ENCODE data around the gene BORCS6. TPM values are rescaled to one million over a fixed set of nuclear protein-coding genes. Genes with fewer than 3 reads are reported as not detected.

Gene BORCS6
- total and polyA plus RNA-seq, 11 donors, result 5.1 to 13.5 (median 8.1) TPM

- DNase-seq (peak; percentile 69 to 77 (median 75)), ATAC-seq (peak in 3 of 4 donors; percentile 4 to 11 (median 5))
- WGBS, 4 donors, result 7 to 11% (median 9%) methylated on average over 32 of the region's 32 CpGs
- Histone ChIP-seq H3K27ac (peak overlapping the region in 11 of 12 donors; percentile 24 to 79 (median 68)), H3K4me1 (peaks cover 0 to 28% (median 14%) of the 10 kb centered on the region in 12 donors), H3K36me3 (peaks cover under 1 to 46% (median 44%) of the 10 kb centered on the region in 9 donors), H3K9me3 (no peaks in the 10 kb centered on the region), H3K4me3 (peak overlapping the region in 10 of 12 donors; percentile 17 to 55 (median 44)), H3K27me3 (no peaks in the 10 kb centered on the region)
- peak in 1 of 2 donors; percentile 20 for TF ChIP-seq POLR2A (IDR thresholded peaks at IDR 0.05)
- TF ChIP-seq CTCF (IDR thresholded peaks at IDR 0.05), result no peak
- intact Hi-C loops (cut with DNase I), result loop anchor here in 2 of 10 donors (10.0 kb wide), 2 partner anchors 102 to 148 kb away; partner anchors contain the start of genes HES7 (in 1 of the 2) and KRABD2 (in 1 of the 2)
These were observed 36.7 kb upstream of the BORCS6 start for GRCh38 chr17:8226536-8227237.

- no peak for ATAC-seq
- WGBS, 4 donors, result 49 to 59% (median 53%) methylated on average over 20 of the region's 20 CpGs
These were observed 36.0 kb upstream of the BORCS6 start for GRCh38 chr17:8225813-8226535.

GRCh38 chr17:8224891-8225812 is 35.2 kb upstream of the BORCS6 start:
- TF ChIP-seq POLR2A (IDR thresholded peaks at IDR 0.05), result no peak
- Histone ChIP-seq H3K4me1 (peaks cover 0 to 31% (median 14%) of the 10 kb centered on the region in 12 donors), H3K9me3 (no peaks in the 10 kb centered on the region), H3K27me3 (no peaks in the 10 kb centered on the region), H3K36me3 (peaks cover 0 to 31% (median 29%) of the 10 kb centered on the region in 9 donors), H3K27ac (peak overlapping the region in 2 of 12 donors; percentile 72 to 99), H3K4me3 (no peak overlapping the region)
- intact Hi-C loops (cut with DNase I), result loop anchor here in 3 of 10 donors (5.0 to 10.0 kb wide), 3 partner anchors 100 to 150 kb away; partner anchors contain the start of genes HES7 (in 2 of the 3) and KRABD2 (in 1 of the 3)
- DNase-seq, result no peak
- WGBS, 4 donors, result 91 to 95% (median 93%) methylated on average over 26 of the region's 26 CpGs
- no peak for ATAC-seq

More at GRCh38 chr17:8225813-8226535, 36.0 kb upstream of the BORCS6 start:
- no peak for TF ChIP-seq POLR2A (IDR thresholded peaks at IDR 0.05)
- TF ChIP-seq CTCF (IDR thresholded peaks at IDR 0.05), result no peak
- intact Hi-C loops (cut with DNase I), result loop anchor here in 2 of 10 donors (10.0 kb wide), 2 partner anchors 101 to 149 kb away; partner anchors contain the start of genes HES7 (in 1 of the 2) and KRABD2 (in 1 of the 2)
- Histone ChIP-seq H3K4me3 (peak overlapping the region in 9 of 12 donors; percentile 18 to 55 (median 44)), H3K36me3 (peaks cover 0 to 39% (median 37%) of the 10 kb centered on the region in 9 donors), H3K27ac (peak overlapping the region in 11 of 12 donors; percentile 24 to 79 (median 68)), H3K9me3 (no peaks in the 10 kb centered on the region), H3K27me3 (no peaks in the 10 kb centered on the region), H3K4me1 (peaks cover 0 to 28% (median 14%) of the 10 kb centered on the region in 12 donors)
- DNase-seq, result peak in 2 of 5 donors; percentile 47 to 50
